Fibroblast of villous mesenchyme (primary cell): ENCODE data around the gene MRPS26. TPM values are rescaled to one million over a fixed set of nuclear protein-coding genes. Genes with fewer than 3 reads are reported as not detected.

Experiments
- DNase-seq: peaks from one replicate; pipeline ENCODE4 v3.0.0-alpha.2; 2010; ENCODE audit warnings: low read depth
- H3K4me3 ChIP-seq: 2 replicates; pipeline ENCODE4 v1.5.1; 2011; ENCODE audit warnings: low read depth, mild to moderate bottlenecking, low read length
- total RNA-seq: library from RNA; depleted of rRNA; stranded (reverse); fragments of >200 nt; gene quantifications from 2 replicates; pipeline ENCODE4 v1.2.3, GENCODE V29; 2012
- TF ChIP-seq, protein P1 (sequence below): IDR thresholded peaks from 2 replicates; pipeline ENCODE4 v1.5.1; 2012; ENCODE audit warnings: low read depth, mild to moderate bottlenecking, low read length; ENCODE audit not compliant: insufficient read depth

The MRPS26 gene
- total RNA-seq, 1 donor = 26.8 TPM

DNA sequence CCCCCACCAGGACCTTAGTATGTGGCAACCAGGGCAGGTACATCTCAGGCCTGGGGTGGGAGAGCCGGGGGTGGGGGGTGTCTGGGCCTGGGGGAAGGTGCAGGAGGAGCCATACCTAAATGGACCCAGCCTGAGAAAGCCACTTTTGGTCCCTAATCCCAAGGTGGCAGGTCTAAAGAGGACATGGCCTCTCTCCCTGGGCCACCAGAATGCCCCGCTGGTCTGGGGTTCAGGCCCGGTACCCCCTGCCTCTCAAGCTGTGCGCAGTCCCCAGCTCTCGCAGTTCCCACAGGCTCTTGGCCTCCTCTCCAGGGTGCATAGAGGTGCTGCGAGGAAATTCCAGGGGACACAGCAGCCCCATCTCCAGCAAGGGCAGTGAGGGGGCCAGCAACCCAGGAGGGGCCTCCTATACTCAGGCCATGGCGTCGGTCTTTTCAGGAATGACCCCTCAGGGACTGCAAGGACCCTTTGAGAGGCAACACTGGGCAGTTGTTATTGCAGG lies 39.8 kb downstream of the MRPS26 start:
- H3K4me3 ChIP-seq = no peak overlapping the region
- DNase-seq = no peak
- TF ChIP-seq, protein P1, sequence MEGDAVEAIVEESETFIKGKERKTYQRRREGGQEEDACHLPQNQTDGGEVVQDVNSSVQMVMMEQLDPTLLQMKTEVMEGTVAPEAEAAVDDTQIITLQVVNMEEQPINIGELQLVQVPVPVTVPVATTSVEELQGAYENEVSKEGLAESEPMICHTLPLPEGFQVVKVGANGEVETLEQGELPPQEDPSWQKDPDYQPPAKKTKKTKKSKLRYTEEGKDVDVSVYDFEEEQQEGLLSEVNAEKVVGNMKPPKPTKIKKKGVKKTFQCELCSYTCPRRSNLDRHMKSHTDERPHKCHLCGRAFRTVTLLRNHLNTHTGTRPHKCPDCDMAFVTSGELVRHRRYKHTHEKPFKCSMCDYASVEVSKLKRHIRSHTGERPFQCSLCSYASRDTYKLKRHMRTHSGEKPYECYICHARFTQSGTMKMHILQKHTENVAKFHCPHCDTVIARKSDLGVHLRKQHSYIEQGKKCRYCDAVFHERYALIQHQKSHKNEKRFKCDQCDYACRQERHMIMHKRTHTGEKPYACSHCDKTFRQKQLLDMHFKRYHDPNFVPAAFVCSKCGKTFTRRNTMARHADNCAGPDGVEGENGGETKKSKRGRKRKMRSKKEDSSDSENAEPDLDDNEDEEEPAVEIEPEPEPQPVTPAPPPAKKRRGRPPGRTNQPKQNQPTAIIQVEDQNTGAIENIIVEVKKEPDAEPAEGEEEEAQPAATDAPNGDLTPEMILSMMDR = no peak

DNA sequence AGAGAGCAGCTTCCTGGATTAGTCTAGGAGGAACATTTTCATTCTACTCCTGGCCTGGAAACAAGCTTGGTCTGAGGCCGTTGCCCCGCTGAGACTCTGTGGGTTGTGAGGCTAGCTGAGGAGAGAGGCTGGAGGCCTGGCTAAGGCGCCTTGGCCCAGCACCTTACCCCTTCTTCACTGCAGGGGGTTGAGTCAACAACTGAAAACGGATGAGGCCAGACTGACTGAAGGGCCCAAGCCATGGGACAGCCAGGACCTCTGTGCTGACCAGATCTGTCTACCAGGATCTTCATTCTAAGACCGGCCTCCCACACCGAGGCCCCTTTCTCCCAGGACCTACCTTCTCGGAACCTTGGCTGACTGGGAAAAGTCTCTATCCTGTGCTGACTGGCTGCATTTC lies 42.2 kb downstream of the MRPS26 start:
- no peak for DNase-seq
- H3K4me3 ChIP-seq = no peak overlapping the region
- TF ChIP-seq, protein P1 = no peak

DNA sequence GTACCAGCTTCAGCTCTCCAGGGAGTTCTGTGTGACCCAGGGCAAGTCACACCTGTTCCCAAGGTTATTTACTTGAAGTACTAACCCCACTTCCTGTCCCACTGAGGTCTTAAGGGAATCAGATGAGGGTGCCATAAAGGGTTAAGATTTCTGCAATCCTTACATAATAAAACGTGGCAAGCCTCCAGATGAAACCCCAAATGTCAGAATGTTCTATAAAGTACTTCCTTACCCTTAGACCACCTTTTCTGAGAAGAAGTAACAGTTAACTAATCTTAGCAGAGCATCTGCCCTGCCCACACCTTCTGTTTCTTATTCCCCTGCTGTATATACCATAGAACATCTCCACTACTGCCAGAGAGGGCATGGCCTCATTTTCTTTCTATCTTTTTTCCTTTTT lies 44.7 kb downstream of the MRPS26 start:
- TF ChIP-seq, protein P1 = no peak
- no peak overlapping the region for H3K4me3 ChIP-seq
- no peak for DNase-seq

DNA sequence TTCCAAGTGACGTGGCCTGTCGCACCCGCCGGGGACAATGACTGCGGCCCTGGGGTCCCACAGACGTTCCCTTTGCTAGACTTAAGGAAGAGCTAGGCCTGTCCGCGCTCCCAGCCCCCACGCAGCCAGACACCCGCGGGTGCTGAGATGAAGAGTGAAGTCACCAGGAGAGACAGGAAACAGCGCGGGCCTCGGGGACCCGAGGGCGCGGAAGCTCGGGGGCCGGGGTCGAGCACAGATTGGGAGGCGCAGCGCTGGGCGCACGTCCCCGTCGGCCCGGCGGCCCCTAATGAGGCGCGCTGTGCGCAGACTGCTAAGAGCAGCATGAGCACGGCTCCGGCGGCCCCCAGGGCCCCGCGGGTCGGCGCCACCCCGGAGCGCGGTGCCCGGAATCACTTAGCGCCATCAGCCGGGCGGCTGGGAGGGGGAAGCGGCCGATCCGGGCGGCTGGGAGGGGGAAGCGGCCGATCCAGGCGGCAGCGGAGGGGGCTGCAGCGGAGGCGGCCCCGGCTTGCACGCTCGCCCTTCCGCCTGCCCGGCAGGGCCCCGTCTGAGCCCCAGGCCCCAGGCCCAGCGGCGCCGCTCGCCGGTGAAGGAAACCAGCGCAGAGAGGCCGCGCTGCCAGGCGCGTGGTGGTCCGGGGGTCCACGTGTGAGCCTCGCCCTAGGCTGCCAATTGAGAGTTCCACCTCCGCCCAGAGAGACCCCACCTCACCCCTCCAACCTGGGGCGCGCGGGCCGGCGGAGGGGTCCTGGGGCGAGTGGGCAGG lies 46.9 kb downstream of the MRPS26 start:
- no peak for DNase-seq
- peak overlapping the region; percentile 40 for H3K4me3 ChIP-seq
- TF ChIP-seq, protein P1 = no peak

DNA sequence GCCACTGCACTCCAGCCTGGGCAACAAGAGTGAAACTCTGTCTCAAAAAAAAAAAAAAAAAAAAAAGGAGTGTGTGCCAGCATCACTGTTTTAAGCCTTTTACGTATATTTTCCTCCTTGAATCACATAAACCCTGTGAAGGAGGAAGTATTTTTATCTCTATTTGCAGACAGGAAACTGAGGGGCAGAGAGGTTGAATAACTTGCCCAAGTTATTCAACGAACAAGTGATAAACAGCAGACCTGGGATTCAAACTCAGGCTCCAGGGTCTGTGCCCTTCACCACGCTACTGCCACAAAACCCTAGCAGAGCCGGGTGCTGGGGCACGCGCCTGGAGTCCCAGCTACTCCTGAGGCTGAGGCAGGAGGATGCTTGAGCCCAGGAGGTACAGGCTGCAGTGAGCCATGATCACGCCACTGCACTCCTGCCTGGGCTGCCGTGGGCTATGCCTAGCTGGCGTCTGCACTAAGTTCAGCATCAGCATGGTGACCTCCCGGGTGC lies 48.1 kb downstream of the MRPS26 start:
- no peak for DNase-seq
- H3K4me3 ChIP-seq = no peak overlapping the region
- TF ChIP-seq, protein P1 = no peak

DNA sequence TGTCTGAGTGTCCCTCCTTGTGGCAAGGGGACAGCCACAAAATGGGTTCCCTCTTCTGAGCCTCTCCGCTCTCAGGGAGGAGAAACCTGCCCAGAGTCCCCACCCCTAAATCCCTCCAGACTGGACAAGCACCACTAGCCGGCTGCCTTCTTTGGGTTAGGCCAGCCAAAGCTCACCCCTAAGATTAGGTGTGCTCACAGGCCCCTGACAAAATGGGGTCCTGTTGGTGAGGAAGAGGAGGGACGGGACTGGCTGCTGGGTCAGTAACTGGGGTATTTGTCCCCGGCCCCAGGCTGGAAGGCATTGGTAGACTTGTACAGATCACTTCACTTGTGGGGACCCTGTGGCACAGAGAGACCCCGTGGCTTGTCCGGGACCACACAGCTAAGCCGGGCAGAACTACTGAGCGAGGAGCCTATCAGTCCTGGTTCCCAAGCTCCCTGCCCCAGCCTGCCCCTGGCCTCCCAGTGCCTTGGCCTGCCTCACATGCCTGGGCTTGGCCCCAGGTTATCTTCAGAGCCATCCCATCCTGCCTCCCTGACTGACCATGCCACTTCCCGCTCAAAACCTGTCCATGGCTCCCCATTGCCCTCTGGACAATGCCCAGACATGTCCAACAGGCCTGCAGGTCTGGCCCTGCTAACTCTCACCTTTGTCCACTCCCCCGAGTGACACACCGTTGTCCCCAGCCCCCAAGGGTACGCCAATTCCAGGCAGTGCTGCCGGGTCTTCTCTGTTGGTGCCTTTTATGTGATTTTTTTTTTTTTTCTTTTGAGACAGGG lies 49.2 kb downstream of the MRPS26 start:
- no peak for DNase-seq
- TF ChIP-seq, protein P1 = no peak
- H3K4me3 ChIP-seq = no peak overlapping the region

Other genes with a start within 250 kb of the MRPS26 start
- gene CPXM1, start 245.4 kb upstream of the MRPS26 start, total RNA-seq = 7.4 and 10.8 TPM in 2 replicates
- 0.32 TPM in 1 of 2 replicates, not detected in the other for gene C20orf141, start 231.1 kb upstream of the MRPS26 start, total RNA-seq
- gene TMEM239, start 229.7 kb upstream of the MRPS26 start, total RNA-seq = 0.43 TPM in 1 of 2 replicates, not detected in the other
- gene PCED1A, start 205.4 kb upstream of the MRPS26 start, total RNA-seq = 32.5 and 32.8 TPM in 2 replicates
- gene VPS16, start 205.3 kb upstream of the MRPS26 start, total RNA-seq = 48.6 and 51.0 TPM in 2 replicates
- 20.6 and 41.5 TPM in 2 replicates for gene PTPRA, start 172.6 kb upstream of the MRPS26 start, total RNA-seq
- gene GNRH2, start 2.4 kb upstream of the MRPS26 start, total RNA-seq = under 0.01 TPM in 1 of 2 replicates, not detected in the other
- gene OXT, start 25.6 kb downstream of the MRPS26 start, total RNA-seq = not detected in 2 replicates
- gene AVP, start 38.7 kb downstream of the MRPS26 start, total RNA-seq = not detected in 2 replicates
- gene FASTKD5, start 113.8 kb downstream of the MRPS26 start, total RNA-seq = 10.3 and 19.0 TPM in 2 replicates
- 4.2 and 4.3 TPM in 2 replicates for gene UBOX5, start 113.8 kb downstream of the MRPS26 start, total RNA-seq
- gene LZTS3, start 127.5 kb downstream of the MRPS26 start, total RNA-seq = 10.3 and 13.8 TPM in 2 replicates
- gene DDRGK1, start 158.6 kb downstream of the MRPS26 start, total RNA-seq = 19.0 and 21.6 TPM in 2 replicates
- gene ITPA, start 163.4 kb downstream of the MRPS26 start, total RNA-seq = 29.8 and 40.3 TPM in 2 replicates
- gene SLC4A11, start 193.1 kb downstream of the MRPS26 start, total RNA-seq = 1.6 and 1.7 TPM in 2 replicates